ENCODE data around the gene DRICH1.
"Not testable (repeated sequence)": the region's sequence is repeated elsewhere in the genome, so short reads cannot be mapped to it uniquely, and the experiment has no call there.

DRICH1 gene

GRCh38 chr22:23672307-23673049, 40.4 kb upstream of the DRICH1 start:
- H3K9ac ChIP-seq (ENCODE audit: low read length); DNase-seq (ENCODE audit: low read depth); H3K27me3 ChIP-seq (replicated peaks; ENCODE audit: control insufficient read depth, insufficient read depth, low read length); H3K9me3 ChIP-seq (ENCODE audit: control insufficient read depth, low read length); H3K4me1 ChIP-seq (ENCODE audit: control insufficient read depth, insufficient read depth, low read length); H3K4me3 ChIP-seq (ENCODE audit: low read length); H3K36me3 ChIP-seq (ENCODE audit: control insufficient read depth, insufficient read depth, low read length, severe bottlenecking): not testable (repeated sequence)

GRCh38 chr22:23671387-23671786, 39.3 kb upstream of the DRICH1 start:
- H3K4me1 ChIP-seq (ENCODE audit: control insufficient read depth, insufficient read depth, low read length); H3K9me3 ChIP-seq (ENCODE audit: control insufficient read depth, low read length); H3K9ac ChIP-seq (ENCODE audit: low read length); DNase-seq (ENCODE audit: low read depth); H3K4me3 ChIP-seq (ENCODE audit: low read length); H3K27me3 ChIP-seq (replicated peaks; ENCODE audit: control insufficient read depth, insufficient read depth, low read length); H3K36me3 ChIP-seq (ENCODE audit: control insufficient read depth, insufficient read depth, low read length, severe bottlenecking): not testable (repeated sequence)

GRCh38 chr22:23670378-23671295, 38.5 kb upstream of the DRICH1 start:
- Histone ChIP-seq H3K9ac (ENCODE audit: low read length) (no peak overlapping the region), H3K36me3 (ENCODE audit: control insufficient read depth, insufficient read depth, low read length, severe bottlenecking) (no peaks in the 10 kb centered on the region), H3K27me3 (replicated peaks; ENCODE audit: control insufficient read depth, insufficient read depth, low read length) (no peaks in the 10 kb centered on the region), H3K4me1 (ENCODE audit: control insufficient read depth, insufficient read depth, low read length) (peaks cover 6% of the 10 kb centered on the region), H3K9me3 (ENCODE audit: control insufficient read depth, low read length) (no peaks in the 10 kb centered on the region), H3K4me3 (ENCODE audit: low read length) (no peak overlapping the region)
- no peak for DNase-seq (ENCODE audit: low read depth)

GRCh38 chr22:23660381-23660780, 28.3 kb upstream of the DRICH1 start:
- not testable (repeated sequence) for H3K9me3 ChIP-seq (ENCODE audit: control insufficient read depth, low read length); H3K4me3 ChIP-seq (ENCODE audit: low read length); H3K4me1 ChIP-seq (ENCODE audit: control insufficient read depth, insufficient read depth, low read length); H3K9ac ChIP-seq (ENCODE audit: low read length); H3K27me3 ChIP-seq (replicated peaks; ENCODE audit: control insufficient read depth, insufficient read depth, low read length); DNase-seq (ENCODE audit: low read depth)
- H3K36me3 ChIP-seq (ENCODE audit: control insufficient read depth, insufficient read depth, low read length, severe bottlenecking), result peaks cover 17% of the 10 kb centered on the region

DNA sequence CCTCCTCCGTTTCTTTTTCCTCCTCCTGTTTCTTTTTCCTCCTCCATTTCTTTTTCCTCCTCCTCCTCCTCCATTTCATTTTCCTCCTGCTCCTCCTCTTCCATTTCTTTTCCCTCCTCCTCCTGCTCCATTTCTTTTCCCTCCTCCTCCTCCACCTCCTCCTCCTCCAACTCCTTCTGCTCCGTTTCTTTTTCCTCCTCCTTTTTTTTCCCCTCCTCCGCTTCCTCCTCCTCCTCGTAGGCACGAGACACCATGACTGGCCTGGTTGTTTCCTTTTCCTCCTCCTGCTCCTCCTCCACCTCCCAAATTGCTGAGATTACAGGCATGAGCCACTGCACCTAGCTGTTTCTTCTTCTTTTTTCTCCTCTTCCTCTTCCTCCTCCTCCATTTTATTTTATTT, 25.6 kb upstream of the DRICH1 start:
- Histone ChIP-seq H3K4me1 (ENCODE audit: control insufficient read depth, insufficient read depth, low read length) (no peaks in the 10 kb centered on the region), H3K27me3 (replicated peaks; ENCODE audit: control insufficient read depth, insufficient read depth, low read length) (no peaks in the 10 kb centered on the region), H3K4me3 (ENCODE audit: low read length) (no peak overlapping the region), H3K36me3 (ENCODE audit: control insufficient read depth, insufficient read depth, low read length, severe bottlenecking) (peaks cover 20% of the 10 kb centered on the region), H3K9ac (ENCODE audit: low read length) (no peak overlapping the region), H3K9me3 (ENCODE audit: control insufficient read depth, low read length) (no peaks in the 10 kb centered on the region)
- DNase-seq (ENCODE audit: low read depth), result no peak

- Histone ChIP-seq H3K4me1 (ENCODE audit: control insufficient read depth, insufficient read depth, low read length) (no peaks in the 10 kb centered on the region), H3K4me3 (ENCODE audit: low read length) (no peak overlapping the region), H3K27me3 (replicated peaks; ENCODE audit: control insufficient read depth, insufficient read depth, low read length) (no peaks in the 10 kb centered on the region), H3K9me3 (ENCODE audit: control insufficient read depth, low read length) (no peaks in the 10 kb centered on the region), H3K36me3 (ENCODE audit: control insufficient read depth, insufficient read depth, low read length, severe bottlenecking) (peaks cover 18% of the 10 kb centered on the region), H3K9ac (ENCODE audit: low read length) (no peak overlapping the region)
- DNase-seq (ENCODE audit: low read depth), result no peak
Observed at GRCh38 chr22:23655891-23656475, 23.9 kb upstream of the DRICH1 start.

- Histone ChIP-seq H3K4me3 (ENCODE audit: low read length) (no peak overlapping the region), H3K27me3 (replicated peaks; ENCODE audit: control insufficient read depth, insufficient read depth, low read length) (no peaks in the 10 kb centered on the region), H3K36me3 (ENCODE audit: control insufficient read depth, insufficient read depth, low read length, severe bottlenecking) (peaks cover 7% of the 10 kb centered on the region), H3K9me3 (ENCODE audit: control insufficient read depth, low read length) (no peaks in the 10 kb centered on the region), H3K9ac (ENCODE audit: low read length) (no peak overlapping the region), H3K4me1 (ENCODE audit: control insufficient read depth, insufficient read depth, low read length) (no peaks in the 10 kb centered on the region)
- DNase-seq (ENCODE audit: low read depth), result no peak
Observed at GRCh38 chr22:23652711-23653110, 20.6 kb upstream of the DRICH1 start.

DNA sequence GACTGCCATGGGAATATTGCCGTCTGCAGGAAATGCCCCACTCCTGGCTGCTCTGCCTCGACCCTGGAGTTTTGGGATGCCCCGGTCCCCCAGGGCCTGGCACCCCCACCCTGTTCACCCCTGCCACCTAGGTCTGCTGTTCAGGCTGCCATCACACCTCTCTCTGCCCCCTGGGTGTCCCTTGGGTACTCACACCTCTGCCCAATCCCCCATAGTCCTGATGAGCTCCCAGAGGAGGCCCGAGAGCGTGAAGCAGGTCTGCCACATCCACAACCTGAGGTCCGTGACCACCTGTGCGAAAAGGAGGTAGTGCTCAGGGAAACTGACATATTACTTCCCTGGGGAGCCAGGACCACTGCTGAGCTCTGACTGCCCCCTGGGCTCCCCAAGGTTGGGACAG, 20.2 kb upstream of the DRICH1 start:
- Histone ChIP-seq H3K9me3 (ENCODE audit: control insufficient read depth, low read length) (no peaks in the 10 kb centered on the region), H3K4me1 (ENCODE audit: control insufficient read depth, insufficient read depth, low read length) (no peaks in the 10 kb centered on the region), H3K27me3 (replicated peaks; ENCODE audit: control insufficient read depth, insufficient read depth, low read length) (no peaks in the 10 kb centered on the region), H3K36me3 (ENCODE audit: control insufficient read depth, insufficient read depth, low read length, severe bottlenecking) (peaks cover 7% of the 10 kb centered on the region), H3K9ac (ENCODE audit: low read length) (no peak overlapping the region), H3K4me3 (ENCODE audit: low read length) (no peak overlapping the region)
- no peak for DNase-seq (ENCODE audit: low read depth)

DNA sequence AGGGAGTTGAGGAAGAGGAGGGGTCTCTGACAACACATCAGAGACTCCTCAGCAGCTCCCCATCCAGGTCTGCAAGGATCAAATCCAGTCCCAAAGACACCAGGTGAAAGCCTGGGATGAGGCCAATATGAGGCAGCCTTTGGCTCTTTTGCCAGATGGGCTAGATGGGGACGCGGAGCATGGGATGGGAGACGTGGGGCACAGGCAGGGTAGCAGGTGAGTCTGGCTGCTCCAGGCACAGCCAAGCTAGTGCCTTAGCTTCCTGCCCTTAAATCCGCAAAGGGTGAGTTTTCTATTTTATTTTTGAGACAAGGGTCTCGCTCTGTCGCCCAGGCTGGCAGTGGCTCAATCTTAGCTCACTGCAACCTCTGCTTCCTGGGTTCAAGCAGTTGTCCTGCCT, 19.6 kb upstream of the DRICH1 start:
- Histone ChIP-seq H3K27me3 (replicated peaks; ENCODE audit: control insufficient read depth, insufficient read depth, low read length) (no peaks in the 10 kb centered on the region), H3K4me1 (ENCODE audit: control insufficient read depth, insufficient read depth, low read length) (no peaks in the 10 kb centered on the region), H3K36me3 (ENCODE audit: control insufficient read depth, insufficient read depth, low read length, severe bottlenecking) (peaks cover 7% of the 10 kb centered on the region), H3K9me3 (ENCODE audit: control insufficient read depth, low read length) (no peaks in the 10 kb centered on the region), H3K4me3 (ENCODE audit: low read length) (no peak overlapping the region), H3K9ac (ENCODE audit: low read length) (no peak overlapping the region)
- no peak for DNase-seq (ENCODE audit: low read depth)

GRCh38 chr22:23649071-23649501, 17.0 kb upstream of the DRICH1 start:
- no peak overlapping the region for H3K4me3 ChIP-seq (ENCODE audit: low read length)
- no peak for DNase-seq (ENCODE audit: low read depth)

GRCh38 chr22:23646526-23646925, 14.4 kb upstream of the DRICH1 start:
- not testable (repeated sequence) for H3K36me3 ChIP-seq (ENCODE audit: control insufficient read depth, insufficient read depth, low read length, severe bottlenecking); DNase-seq (ENCODE audit: low read depth); H3K27me3 ChIP-seq (replicated peaks; ENCODE audit: control insufficient read depth, insufficient read depth, low read length); H3K4me3 ChIP-seq (ENCODE audit: low read length); H3K9me3 ChIP-seq (ENCODE audit: control insufficient read depth, low read length); H3K9ac ChIP-seq (ENCODE audit: low read length); H3K4me1 ChIP-seq (ENCODE audit: control insufficient read depth, insufficient read depth, low read length)

More at GRCh38 chr22:23649071-23649501, 17.0 kb upstream of the DRICH1 start:
- Histone ChIP-seq H3K4me1 (ENCODE audit: control insufficient read depth, insufficient read depth, low read length) (no peaks in the 10 kb centered on the region), H3K27me3 (replicated peaks; ENCODE audit: control insufficient read depth, insufficient read depth, low read length) (no peaks in the 10 kb centered on the region), H3K9me3 (ENCODE audit: control insufficient read depth, low read length) (no peaks in the 10 kb centered on the region), H3K9ac (ENCODE audit: low read length) (no peak overlapping the region), H3K36me3 (ENCODE audit: control insufficient read depth, insufficient read depth, low read length, severe bottlenecking) (peaks cover 7% of the 10 kb centered on the region)

Measured in adipocyte (in vitro differentiated cells).